ENCODE results near the gene ULK1. TPM values are rescaled to one million over a fixed set of nuclear protein-coding genes. Genes with fewer than 3 reads are reported as not detected.

Gene ULK1
- total RNA-seq, 1 experiment from 2014 or later = 48.9 TPM

DNA sequence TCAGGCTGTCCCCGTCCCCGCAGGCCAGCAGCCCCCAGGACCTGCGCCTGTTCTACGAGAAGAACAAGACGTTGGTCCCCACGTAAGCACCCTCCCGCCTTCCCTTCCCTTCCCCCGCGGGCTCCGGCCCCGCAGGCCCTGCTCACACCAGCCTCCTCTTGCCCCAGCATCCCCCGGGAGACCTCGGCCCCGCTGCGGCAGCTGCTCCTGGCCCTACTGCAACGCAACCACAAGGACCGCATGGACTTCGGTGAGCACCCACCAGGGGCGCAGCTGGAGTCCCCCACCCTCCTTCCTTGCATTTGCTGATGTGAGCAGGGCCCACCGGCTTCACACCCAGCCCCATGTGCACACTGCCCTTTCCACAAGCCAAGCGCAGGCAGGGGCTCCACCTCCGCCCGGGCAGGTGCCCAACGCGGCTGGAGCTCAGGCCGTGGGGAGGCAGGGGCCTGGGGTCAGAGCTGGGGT lies 15.4 kb downstream of the ULK1 start:
- TF ChIP-seq, protein P1, sequence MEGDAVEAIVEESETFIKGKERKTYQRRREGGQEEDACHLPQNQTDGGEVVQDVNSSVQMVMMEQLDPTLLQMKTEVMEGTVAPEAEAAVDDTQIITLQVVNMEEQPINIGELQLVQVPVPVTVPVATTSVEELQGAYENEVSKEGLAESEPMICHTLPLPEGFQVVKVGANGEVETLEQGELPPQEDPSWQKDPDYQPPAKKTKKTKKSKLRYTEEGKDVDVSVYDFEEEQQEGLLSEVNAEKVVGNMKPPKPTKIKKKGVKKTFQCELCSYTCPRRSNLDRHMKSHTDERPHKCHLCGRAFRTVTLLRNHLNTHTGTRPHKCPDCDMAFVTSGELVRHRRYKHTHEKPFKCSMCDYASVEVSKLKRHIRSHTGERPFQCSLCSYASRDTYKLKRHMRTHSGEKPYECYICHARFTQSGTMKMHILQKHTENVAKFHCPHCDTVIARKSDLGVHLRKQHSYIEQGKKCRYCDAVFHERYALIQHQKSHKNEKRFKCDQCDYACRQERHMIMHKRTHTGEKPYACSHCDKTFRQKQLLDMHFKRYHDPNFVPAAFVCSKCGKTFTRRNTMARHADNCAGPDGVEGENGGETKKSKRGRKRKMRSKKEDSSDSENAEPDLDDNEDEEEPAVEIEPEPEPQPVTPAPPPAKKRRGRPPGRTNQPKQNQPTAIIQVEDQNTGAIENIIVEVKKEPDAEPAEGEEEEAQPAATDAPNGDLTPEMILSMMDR (IDR thresholded peaks at IDR 0.05; ENCODE audit: unreplicated experiment) = no peak
- H3K27ac Mint-ChIP-seq (ENCODE audit: unreplicated experiment) = no peak overlapping the region
- H3K27me3 Mint-ChIP-seq (ENCODE audit: unreplicated experiment) = no peaks in the 10 kb centered on the region
- no peak overlapping the region for H3K4me3 Mint-ChIP-seq (ENCODE audit: low read depth, unreplicated experiment)
- CTCF ChIA-PET = no interaction called here
- H3K4me1 Mint-ChIP-seq (ENCODE audit: low read depth, unreplicated experiment) = peaks cover 16% of the 10 kb centered on the region
- H3K36me3 Mint-ChIP-seq (ENCODE audit: insufficient read depth, unreplicated experiment) = peaks cover 35% of the 10 kb centered on the region
- no peak for DNase-seq
- no peaks in the 10 kb centered on the region for H3K9me3 Mint-ChIP-seq (ENCODE audit: low read depth, unreplicated experiment)
- intact Hi-C loops (cut with micrococcal nuclease; ENCODE audit: unreplicated experiment) = no loop called here
- no TSS peak for BruUV-seq (replicated peaks)

DNA sequence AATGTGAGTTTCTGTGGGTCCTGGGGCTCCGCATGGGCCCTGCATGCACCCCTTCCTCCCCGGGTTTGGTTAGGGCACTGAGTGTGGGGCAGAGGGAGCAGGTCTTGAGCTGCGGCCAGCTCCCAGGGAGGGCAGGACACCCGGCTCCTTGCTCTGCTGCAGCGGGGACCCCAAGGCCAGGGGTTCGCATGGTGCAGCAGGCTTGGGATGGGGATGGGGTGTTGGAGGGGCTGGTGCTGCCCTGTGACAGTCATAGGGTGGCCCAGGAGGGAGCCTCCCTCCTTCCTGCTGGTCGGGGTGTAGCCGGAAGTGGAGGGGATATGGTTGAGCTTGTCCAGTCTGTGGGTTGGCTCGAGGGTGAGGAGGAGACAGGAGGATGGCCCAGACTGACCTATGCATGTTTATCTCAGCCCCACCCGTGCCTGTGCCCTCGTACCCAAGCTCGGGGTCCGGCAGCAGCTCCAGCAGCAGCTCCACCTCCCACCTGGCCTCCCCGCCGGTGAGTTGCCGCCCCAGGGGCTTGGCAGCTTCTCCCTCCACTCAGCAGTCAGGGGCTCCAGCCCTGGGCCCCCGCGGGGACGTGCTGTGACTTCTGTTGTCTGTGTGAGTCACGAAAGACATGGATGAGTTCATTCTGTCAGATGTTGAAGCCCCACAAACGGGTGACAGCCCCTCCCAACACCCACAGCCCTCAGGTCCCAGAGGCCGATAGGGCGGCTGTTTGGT lies 16.0 kb downstream of the ULK1 start:
- intact Hi-C loops (cut with micrococcal nuclease; ENCODE audit: unreplicated experiment) = no loop called here
- no TSS peak for BruUV-seq (replicated peaks)
- CTCF ChIA-PET = no interaction called here
- no peaks in the 10 kb centered on the region for H3K9me3 Mint-ChIP-seq (ENCODE audit: low read depth, unreplicated experiment)
- H3K36me3 Mint-ChIP-seq (ENCODE audit: insufficient read depth, unreplicated experiment) = peaks cover 39% of the 10 kb centered on the region
- no peaks in the 10 kb centered on the region for H3K27me3 Mint-ChIP-seq (ENCODE audit: unreplicated experiment)
- TF ChIP-seq, protein P1 (IDR thresholded peaks at IDR 0.05; ENCODE audit: unreplicated experiment) = no peak
- DNase-seq = no peak
- no peak overlapping the region for H3K27ac Mint-ChIP-seq (ENCODE audit: unreplicated experiment)
- H3K4me1 Mint-ChIP-seq (ENCODE audit: low read depth, unreplicated experiment) = peaks cover 16% of the 10 kb centered on the region
- H3K4me3 Mint-ChIP-seq (ENCODE audit: low read depth, unreplicated experiment) = no peak overlapping the region

DNA sequence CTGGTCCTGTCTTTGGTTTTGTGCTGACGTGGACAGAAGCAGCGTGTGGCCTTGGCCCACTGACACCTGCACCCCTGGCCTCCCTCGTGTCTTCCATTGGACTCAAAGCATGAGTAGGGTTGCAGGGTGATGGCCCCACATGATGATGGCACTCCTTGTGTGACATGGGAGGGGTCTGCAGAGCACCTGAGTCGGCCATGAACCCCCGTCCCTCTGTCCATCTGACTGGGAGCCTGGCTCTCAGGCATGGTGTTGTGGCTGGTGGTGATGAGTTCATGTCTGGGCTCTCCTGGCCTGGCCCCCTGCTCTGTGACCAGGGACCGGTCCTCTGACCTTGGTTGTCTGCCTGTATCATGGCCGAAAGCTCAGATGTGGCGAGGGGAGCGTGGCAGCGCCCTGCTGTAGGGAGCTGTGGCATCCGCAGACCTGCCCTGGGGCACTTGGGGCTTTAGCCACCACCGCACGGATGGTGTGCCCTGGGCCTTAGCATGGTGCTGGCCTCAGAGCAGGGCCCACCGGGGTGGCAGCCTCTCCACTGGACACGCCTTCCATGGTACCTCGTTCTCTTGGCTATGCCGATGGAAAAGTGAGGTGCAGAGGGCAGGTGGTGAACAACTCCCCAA lies 16.7 kb downstream of the ULK1 start:
- Mint-ChIP-seq H3K36me3 (ENCODE audit: insufficient read depth, unreplicated experiment) (peaks cover 42% of the 10 kb centered on the region), H3K9me3 (ENCODE audit: low read depth, unreplicated experiment) (no peaks in the 10 kb centered on the region), H3K27me3 (ENCODE audit: unreplicated experiment) (no peaks in the 10 kb centered on the region), H3K4me1 (ENCODE audit: low read depth, unreplicated experiment) (peaks cover 16% of the 10 kb centered on the region), H3K4me3 (ENCODE audit: low read depth, unreplicated experiment) (no peak overlapping the region), H3K27ac (ENCODE audit: unreplicated experiment) (no peak overlapping the region)
- TF ChIP-seq, protein P1 (IDR thresholded peaks at IDR 0.05; ENCODE audit: unreplicated experiment) = no peak
- intact Hi-C loops (cut with micrococcal nuclease; ENCODE audit: unreplicated experiment) = no loop called here
- CTCF ChIA-PET = no interaction called here
- DNase-seq = no peak
- BruUV-seq (replicated peaks) = no TSS peak

DNA sequence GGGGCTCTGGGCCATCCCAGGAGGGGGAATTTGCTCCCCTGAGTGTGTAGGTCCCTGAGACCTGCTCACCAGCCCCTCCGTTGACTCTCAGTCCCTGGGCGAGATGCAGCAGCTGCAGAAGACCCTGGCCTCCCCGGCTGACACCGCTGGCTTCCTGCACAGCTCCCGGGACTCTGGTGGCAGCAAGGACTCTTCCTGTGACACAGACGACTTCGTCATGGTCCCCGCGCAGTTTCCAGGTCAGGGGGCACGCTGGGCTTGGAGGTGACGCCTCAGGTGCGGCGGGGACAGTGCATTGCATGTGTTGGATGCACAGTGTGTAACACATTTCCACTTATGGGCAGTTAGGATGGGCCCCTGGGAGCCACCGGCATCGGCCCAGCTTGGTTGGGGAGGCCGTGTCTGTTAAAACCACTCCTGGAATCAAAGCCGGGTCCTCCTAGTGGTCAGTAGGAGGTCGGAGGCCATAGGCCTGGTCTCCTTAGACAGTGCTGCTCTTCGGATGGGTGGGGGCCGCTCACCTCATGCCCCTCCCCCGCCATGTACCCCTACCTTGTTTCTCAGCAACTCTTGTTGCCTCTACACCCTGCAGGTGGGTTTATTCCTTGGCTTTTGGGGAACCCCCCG lies 17.5 kb downstream of the ULK1 start:
- intact Hi-C loops (cut with micrococcal nuclease; ENCODE audit: unreplicated experiment) = no loop called here
- H3K36me3 Mint-ChIP-seq (ENCODE audit: insufficient read depth, unreplicated experiment) = peaks cover 48% of the 10 kb centered on the region
- no peak overlapping the region for H3K27ac Mint-ChIP-seq (ENCODE audit: unreplicated experiment)
- CTCF ChIA-PET = interaction anchor here (0.6 to 1.6 kb wide), 5 partner anchors 12 to 81 kb away, joined by 3 to 8 read pairs (median 3); no protein-coding TSS in a partner anchor
- no TSS peak for BruUV-seq (replicated peaks)
- H3K4me1 Mint-ChIP-seq (ENCODE audit: low read depth, unreplicated experiment) = peaks cover 16% of the 10 kb centered on the region
- no peak overlapping the region for H3K4me3 Mint-ChIP-seq (ENCODE audit: low read depth, unreplicated experiment)
- no peak for DNase-seq
- H3K27me3 Mint-ChIP-seq (ENCODE audit: unreplicated experiment) = no peaks in the 10 kb centered on the region
- H3K9me3 Mint-ChIP-seq (ENCODE audit: low read depth, unreplicated experiment) = no peaks in the 10 kb centered on the region
- TF ChIP-seq, protein P1 (IDR thresholded peaks at IDR 0.05; ENCODE audit: unreplicated experiment) = no peak

Data from Calu3 (cell line).